PC-3 (cell line): Measurements from ENCODE around the gene SAPCD2.

Experiments
- EZH2phosphoT487 ChIP-seq: fragments of 300-600 bp; sonication (generic); IDR thresholded peaks from 2 replicates; pipeline ENCODE4 v1.6.1; 2018; ENCODE audit warnings: mild to moderate bottlenecking, antibody characterized with exemption, low read length, borderline replicate concordance
- TF ChIP-seq, protein P1 (sequence below): fragments of 300-600 bp; sonication (generic); conservative IDR thresholded peaks from 2 replicates; pipeline ENCODE4 v1.5.1; 2017; ENCODE audit warnings: antibody characterized with exemption, low read depth, mild to moderate bottlenecking, low read length

GRCh38 chr9:137039611-137040366, 30.6 kb downstream of the SAPCD2 start:
- TF ChIP-seq, protein P1, sequence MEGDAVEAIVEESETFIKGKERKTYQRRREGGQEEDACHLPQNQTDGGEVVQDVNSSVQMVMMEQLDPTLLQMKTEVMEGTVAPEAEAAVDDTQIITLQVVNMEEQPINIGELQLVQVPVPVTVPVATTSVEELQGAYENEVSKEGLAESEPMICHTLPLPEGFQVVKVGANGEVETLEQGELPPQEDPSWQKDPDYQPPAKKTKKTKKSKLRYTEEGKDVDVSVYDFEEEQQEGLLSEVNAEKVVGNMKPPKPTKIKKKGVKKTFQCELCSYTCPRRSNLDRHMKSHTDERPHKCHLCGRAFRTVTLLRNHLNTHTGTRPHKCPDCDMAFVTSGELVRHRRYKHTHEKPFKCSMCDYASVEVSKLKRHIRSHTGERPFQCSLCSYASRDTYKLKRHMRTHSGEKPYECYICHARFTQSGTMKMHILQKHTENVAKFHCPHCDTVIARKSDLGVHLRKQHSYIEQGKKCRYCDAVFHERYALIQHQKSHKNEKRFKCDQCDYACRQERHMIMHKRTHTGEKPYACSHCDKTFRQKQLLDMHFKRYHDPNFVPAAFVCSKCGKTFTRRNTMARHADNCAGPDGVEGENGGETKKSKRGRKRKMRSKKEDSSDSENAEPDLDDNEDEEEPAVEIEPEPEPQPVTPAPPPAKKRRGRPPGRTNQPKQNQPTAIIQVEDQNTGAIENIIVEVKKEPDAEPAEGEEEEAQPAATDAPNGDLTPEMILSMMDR, result no peak
- no peak for TF ChIP-seq EZH2phosphoT487
